ENCODE data around the gene GRAMD1B.

Gene GRAMD1B

DNA sequence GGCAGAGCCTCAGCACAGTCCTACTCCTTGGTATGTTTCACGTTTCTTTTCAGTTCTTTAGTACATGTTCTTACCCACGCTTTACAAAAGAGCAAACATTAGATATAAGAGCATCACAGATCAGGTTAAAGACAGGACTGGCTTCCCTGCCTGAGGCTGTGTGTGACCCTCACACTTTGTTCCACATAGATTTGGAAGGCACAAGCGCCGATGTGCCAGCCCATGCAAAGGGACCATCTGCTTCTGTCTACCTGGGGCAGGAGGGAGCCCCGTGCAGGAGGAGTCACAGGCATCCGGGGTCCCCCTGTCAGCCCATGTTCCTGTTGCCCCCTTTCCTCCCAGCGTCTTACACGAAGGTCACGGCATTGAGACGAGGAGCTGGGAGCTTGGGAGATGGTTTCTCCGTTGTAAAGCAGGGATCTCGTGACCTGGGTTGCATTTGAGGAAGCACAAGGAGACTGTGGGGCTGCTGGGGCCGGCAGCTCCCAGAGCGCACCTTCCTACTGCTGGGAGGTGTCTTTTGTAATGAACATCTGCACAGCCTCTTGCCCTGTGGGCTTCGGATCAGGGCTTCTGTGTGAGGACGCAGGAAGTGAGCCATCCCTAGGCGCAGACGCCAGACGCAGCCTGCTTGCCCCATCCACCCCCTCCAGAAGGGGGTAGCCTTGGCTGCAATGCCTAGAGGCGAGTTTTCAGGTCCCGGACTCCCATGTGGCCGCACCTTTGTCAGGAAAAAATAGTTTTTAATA, 151.8 kb downstream of the GRAMD1B start:
- H3K36me3 Mint-ChIP-seq (ENCODE audit: low read depth) = peaks cover 4% of the 10 kb centered on the region
- no peak overlapping the region for H3K27ac Mint-ChIP-seq
- peaks cover 36% of the 10 kb centered on the region for H3K4me1 Mint-ChIP-seq

GRCh38 chr11:123582992-123583504, 153.0 kb downstream of the GRAMD1B start:
- Mint-ChIP-seq H3K27ac (no peak overlapping the region), H3K36me3 (ENCODE audit: low read depth) (peaks cover 4% of the 10 kb centered on the region), H3K4me1 (peaks cover 38% of the 10 kb centered on the region), H3K4me3 (no peak overlapping the region), H3K9me3 (no peaks in the 10 kb centered on the region), H3K27me3 (ENCODE audit: low read depth, poor library complexity) (peaks cover 22% of the 10 kb centered on the region)
- DNase-seq = no peak
- TF ChIP-seq, protein P1, sequence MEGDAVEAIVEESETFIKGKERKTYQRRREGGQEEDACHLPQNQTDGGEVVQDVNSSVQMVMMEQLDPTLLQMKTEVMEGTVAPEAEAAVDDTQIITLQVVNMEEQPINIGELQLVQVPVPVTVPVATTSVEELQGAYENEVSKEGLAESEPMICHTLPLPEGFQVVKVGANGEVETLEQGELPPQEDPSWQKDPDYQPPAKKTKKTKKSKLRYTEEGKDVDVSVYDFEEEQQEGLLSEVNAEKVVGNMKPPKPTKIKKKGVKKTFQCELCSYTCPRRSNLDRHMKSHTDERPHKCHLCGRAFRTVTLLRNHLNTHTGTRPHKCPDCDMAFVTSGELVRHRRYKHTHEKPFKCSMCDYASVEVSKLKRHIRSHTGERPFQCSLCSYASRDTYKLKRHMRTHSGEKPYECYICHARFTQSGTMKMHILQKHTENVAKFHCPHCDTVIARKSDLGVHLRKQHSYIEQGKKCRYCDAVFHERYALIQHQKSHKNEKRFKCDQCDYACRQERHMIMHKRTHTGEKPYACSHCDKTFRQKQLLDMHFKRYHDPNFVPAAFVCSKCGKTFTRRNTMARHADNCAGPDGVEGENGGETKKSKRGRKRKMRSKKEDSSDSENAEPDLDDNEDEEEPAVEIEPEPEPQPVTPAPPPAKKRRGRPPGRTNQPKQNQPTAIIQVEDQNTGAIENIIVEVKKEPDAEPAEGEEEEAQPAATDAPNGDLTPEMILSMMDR (IDR thresholded peaks at IDR 0.05) = no peak

More for the DNA sequence above, 151.8 kb downstream of the GRAMD1B start:
- H3K27me3 Mint-ChIP-seq (ENCODE audit: low read depth, poor library complexity) = peaks cover 22% of the 10 kb centered on the region
- no peak for DNase-seq
- TF ChIP-seq, protein P1 (IDR thresholded peaks at IDR 0.05) = no peak
- H3K9me3 Mint-ChIP-seq = no peaks in the 10 kb centered on the region
- H3K4me3 Mint-ChIP-seq = no peak overlapping the region

GRCh38 chr11:123584186-123584585, 154.1 kb downstream of the GRAMD1B start:
- H3K4me3 Mint-ChIP-seq = no peak overlapping the region
- H3K36me3 Mint-ChIP-seq (ENCODE audit: low read depth) = peaks cover 4% of the 10 kb centered on the region
- peaks cover 22% of the 10 kb centered on the region for H3K27me3 Mint-ChIP-seq (ENCODE audit: low read depth, poor library complexity)
- TF ChIP-seq, protein P1 (IDR thresholded peaks at IDR 0.05) = no peak
- H3K9me3 Mint-ChIP-seq = no peaks in the 10 kb centered on the region
- peaks cover 38% of the 10 kb centered on the region for H3K4me1 Mint-ChIP-seq
- no peak for DNase-seq
- H3K27ac Mint-ChIP-seq = no peak overlapping the region

DNA sequence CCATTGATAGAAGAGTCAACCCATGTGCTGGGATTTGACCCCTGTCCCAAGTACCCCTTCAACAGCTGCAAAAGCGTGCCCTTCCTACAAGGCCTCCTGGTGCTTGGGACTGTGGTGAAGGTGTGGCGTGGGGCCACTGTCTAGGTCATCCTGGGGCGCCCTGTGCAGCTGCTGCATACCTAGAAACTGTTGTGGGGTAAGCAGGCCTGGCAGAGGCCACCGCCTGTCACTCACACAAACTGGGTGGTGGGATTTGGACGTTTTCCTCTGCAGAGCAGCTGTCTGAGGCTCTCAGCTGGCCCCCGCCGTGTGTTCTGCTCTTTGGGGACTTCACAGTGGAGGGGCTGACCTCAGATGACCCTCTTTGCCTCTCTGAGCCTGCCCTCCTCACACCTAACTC, 154.7 kb downstream of the GRAMD1B start:
- peaks cover 22% of the 10 kb centered on the region for H3K27me3 Mint-ChIP-seq (ENCODE audit: low read depth, poor library complexity)
- peaks cover 40% of the 10 kb centered on the region for H3K4me1 Mint-ChIP-seq
- TF ChIP-seq, protein P1 (IDR thresholded peaks at IDR 0.05) = no peak
- peaks cover 4% of the 10 kb centered on the region for H3K36me3 Mint-ChIP-seq (ENCODE audit: low read depth)
- H3K27ac Mint-ChIP-seq = no peak overlapping the region
- H3K9me3 Mint-ChIP-seq = no peaks in the 10 kb centered on the region
- DNase-seq = no peak
- no peak overlapping the region for H3K4me3 Mint-ChIP-seq

DNA sequence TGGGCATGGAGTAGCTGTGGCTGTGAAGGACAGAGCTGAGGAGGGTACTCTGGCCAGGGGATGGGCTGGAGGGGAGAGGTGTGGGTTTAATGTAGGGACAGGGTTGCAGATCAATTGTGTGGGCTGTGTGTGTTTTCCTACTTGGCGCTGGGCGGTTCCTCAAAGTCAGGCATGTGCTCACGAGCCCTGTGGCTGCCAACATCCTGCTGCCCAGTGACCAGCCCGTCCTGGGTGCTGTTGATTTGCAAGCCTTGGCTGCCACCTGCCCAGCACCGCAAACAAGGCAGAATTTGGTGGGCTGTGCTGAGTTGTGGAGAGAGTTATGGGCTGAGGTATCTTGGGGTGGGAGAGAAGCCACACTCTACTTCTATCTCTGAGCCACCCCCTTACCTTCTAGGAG, 155.1 kb downstream of the GRAMD1B start:
- DNase-seq = no peak
- peaks cover 44% of the 10 kb centered on the region for H3K4me1 Mint-ChIP-seq
- H3K27me3 Mint-ChIP-seq (ENCODE audit: low read depth, poor library complexity) = peaks cover 19% of the 10 kb centered on the region
- H3K4me3 Mint-ChIP-seq = no peak overlapping the region
- H3K36me3 Mint-ChIP-seq (ENCODE audit: low read depth) = peaks cover 4% of the 10 kb centered on the region
- no peaks in the 10 kb centered on the region for H3K9me3 Mint-ChIP-seq
- TF ChIP-seq, protein P1 (IDR thresholded peaks at IDR 0.05) = no peak
- H3K27ac Mint-ChIP-seq = peak overlapping the region; percentile 88

GRCh38 chr11:123585706-123586105, 155.6 kb downstream of the GRAMD1B start:
- Mint-ChIP-seq H3K9me3 (no peaks in the 10 kb centered on the region), H3K4me3 (no peak overlapping the region), H3K4me1 (peaks cover 44% of the 10 kb centered on the region), H3K36me3 (ENCODE audit: low read depth) (peaks cover 4% of the 10 kb centered on the region), H3K27me3 (ENCODE audit: low read depth, poor library complexity) (peaks cover 14% of the 10 kb centered on the region), H3K27ac (peak overlapping the region; percentile 11)
- TF ChIP-seq, protein P1 (IDR thresholded peaks at IDR 0.05) = no peak
- no peak for DNase-seq
